ENCODE measurements around the gene AKR1D1. TPM values are rescaled to one million over a fixed set of nuclear protein-coding genes. Genes with fewer than 3 reads are reported as not detected.

AKR1D1 gene
- total and polyA plus RNA-seq, 2 of the 13 experiments (the other 11 are each of a cell fraction or from before 2014, with no cell fraction given): 6.9 to 37.0 TPM

DNA sequence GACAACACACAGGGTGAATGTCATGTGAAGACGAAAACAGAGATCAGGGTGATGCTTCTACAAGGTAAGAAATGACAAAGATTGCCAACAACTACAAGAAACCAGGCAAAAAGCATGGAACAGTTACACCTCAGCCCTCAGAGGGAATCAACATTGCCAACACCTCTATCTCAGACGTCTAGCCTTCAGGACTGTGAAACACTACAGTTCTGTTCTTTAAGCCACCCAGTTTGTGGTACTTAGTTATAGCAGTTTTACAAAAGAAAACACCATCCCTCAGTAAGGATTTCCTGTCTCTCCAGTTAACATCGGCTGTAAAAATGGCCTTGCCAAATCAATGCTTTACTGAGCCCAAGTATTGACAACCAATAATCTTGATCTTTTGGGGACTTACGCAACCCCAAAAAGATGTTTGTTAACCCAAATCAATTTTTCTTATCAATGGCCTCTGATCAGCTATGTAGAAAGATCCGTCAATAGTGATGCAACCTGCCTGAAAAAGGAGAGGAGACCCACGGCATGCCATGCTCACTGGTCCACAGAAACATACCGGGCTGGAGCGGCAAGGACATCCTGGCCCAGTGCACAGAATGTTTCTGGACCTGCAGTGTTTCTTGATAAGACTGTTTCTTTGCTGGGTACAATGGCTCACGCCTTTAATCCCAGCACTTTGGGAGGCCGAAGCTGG is 44.0 kb downstream of the AKR1D1 start (continued):
- TF ChIP-seq, protein P1, sequence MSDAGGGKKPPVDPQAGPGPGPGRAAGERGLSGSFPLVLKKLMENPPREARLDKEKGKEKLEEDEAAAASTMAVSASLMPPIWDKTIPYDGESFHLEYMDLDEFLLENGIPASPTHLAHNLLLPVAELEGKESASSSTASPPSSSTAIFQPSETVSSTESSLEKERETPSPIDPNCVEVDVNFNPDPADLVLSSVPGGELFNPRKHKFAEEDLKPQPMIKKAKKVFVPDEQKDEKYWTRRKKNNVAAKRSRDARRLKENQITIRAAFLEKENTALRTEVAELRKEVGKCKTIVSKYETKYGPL (CRISPR knock-in tag; IDR thresholded peaks at IDR 0.05): no peak
- TF ChIP-seq ZEB1 (IDR thresholded peaks at IDR 0.05; ENCODE audit: insufficient replicate concordance, low read depth) (no peak), ZNF12 (CRISPR knock-in tag; IDR thresholded peaks at IDR 0.05) (no peak), STAT5B (CRISPR knock-in tag; IDR thresholded peaks at IDR 0.05) (no peak), ZNF713 (CRISPR knock-in tag; IDR thresholded peaks at IDR 0.05) (no peak), ZNF749 (CRISPR knock-in tag; IDR thresholded peaks at IDR 0.05; ENCODE audit: borderline replicate concordance) (no peak), CHD4 (IDR thresholded peaks at IDR 0.05; ENCODE audit: borderline replicate concordance, low read length) (no peak), ARNTL (CRISPR knock-in tag; IDR thresholded peaks at IDR 0.05) (no peak), ZNF335 (CRISPR knock-in tag; IDR thresholded peaks at IDR 0.05) (no peak), U2AF2 (IDR thresholded peaks at IDR 0.05; ENCODE audit: low read depth, low read length) (no peak), ZNF557 (CRISPR knock-in tag; IDR thresholded peaks at IDR 0.05) (no peak), HOXA9 (CRISPR knock-in tag; IDR thresholded peaks at IDR 0.05; ENCODE audit: borderline replicate concordance) (no peak), HNRNPLL (IDR thresholded peaks at IDR 0.05; ENCODE audit: low read depth, low read length, poor library complexity, severe bottlenecking) (no peak)
- TF ChIP-seq, protein P2, sequence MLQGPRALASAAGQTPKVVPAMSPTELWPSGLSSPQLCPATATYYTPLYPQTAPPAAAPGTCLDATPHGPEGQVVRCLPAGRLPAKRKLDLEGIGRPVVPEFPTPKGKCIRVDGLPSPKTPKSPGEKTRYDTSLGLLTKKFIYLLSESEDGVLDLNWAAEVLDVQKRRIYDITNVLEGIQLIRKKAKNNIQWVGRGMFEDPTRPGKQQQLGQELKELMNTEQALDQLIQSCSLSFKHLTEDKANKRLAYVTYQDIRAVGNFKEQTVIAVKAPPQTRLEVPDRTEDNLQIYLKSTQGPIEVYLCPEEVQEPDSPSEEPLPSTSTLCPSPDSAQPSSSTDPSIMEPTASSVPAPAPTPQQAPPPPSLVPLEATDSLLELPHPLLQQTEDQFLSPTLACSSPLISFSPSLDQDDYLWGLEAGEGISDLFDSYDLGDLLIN (CRISPR knock-in tag; IDR thresholded peaks at IDR 0.05; ENCODE audit: borderline replicate concordance): no peak
- TF ChIP-seq, protein P3, sequence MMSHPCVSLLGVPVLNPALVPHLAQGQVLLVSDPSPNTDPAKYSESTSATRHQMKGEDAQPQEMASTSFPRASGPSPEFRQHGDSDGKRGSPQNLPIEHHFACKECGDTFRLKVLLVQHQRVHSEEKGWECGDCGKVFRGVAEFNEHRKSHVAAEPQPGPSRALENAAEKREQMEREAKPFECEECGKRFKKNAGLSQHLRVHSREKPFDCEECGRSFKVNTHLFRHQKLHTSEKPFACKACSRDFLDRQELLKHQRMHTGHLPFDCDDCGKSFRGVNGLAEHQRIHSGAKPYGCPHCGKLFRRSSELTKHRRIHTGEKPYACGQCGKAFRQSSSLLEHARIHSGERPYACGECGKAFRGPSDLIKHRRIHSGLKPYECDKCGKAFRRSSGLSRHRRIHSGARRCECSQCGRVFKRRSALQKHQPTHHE (CRISPR knock-in tag; IDR thresholded peaks at IDR 0.05; ENCODE audit: borderline replicate concordance): no peak
- TF ChIP-seq, protein P4, sequence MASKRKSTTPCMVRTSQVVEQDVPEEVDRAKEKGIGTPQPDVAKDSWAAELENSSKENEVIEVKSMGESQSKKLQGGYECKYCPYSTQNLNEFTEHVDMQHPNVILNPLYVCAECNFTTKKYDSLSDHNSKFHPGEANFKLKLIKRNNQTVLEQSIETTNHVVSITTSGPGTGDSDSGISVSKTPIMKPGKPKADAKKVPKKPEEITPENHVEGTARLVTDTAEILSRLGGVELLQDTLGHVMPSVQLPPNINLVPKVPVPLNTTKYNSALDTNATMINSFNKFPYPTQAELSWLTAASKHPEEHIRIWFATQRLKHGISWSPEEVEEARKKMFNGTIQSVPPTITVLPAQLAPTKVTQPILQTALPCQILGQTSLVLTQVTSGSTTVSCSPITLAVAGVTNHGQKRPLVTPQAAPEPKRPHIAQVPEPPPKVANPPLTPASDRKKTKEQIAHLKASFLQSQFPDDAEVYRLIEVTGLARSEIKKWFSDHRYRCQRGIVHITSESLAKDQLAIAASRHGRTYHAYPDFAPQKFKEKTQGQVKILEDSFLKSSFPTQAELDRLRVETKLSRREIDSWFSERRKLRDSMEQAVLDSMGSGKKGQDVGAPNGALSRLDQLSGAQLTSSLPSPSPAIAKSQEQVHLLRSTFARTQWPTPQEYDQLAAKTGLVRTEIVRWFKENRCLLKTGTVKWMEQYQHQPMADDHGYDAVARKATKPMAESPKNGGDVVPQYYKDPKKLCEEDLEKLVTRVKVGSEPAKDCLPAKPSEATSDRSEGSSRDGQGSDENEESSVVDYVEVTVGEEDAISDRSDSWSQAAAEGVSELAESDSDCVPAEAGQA (IDR thresholded peaks at IDR 0.05; ENCODE audit: low read depth): no peak
- TF ChIP-seq, protein P4 (CRISPR knock-in tag; IDR thresholded peaks at IDR 0.05; ENCODE audit: borderline replicate concordance): no peak
- TF ChIP-seq, protein P5, sequence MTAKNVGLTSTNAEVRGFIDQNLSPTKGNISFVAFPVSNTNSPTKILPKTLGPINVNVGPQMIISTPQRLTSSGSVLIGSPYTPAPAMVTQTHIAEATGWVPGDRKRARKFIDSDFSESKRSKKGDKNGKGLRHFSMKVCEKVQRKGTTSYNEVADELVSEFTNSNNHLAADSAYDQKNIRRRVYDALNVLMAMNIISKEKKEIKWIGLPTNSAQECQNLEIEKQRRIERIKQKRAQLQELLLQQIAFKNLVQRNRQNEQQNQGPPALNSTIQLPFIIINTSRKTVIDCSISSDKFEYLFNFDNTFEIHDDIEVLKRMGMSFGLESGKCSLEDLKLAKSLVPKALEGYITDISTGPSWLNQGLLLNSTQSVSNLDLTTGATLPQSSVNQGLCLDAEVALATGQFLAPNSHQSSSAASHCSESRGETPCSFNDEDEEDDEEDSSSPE (CRISPR knock-in tag; IDR thresholded peaks at IDR 0.05): no peak

Measured in HepG2 (cell line).